Fibroblast of mammary gland (primary cell): ENCODE data around the gene PALD1.
A peak's percentile ranks its signal among the peaks of the same experiment; 100 is the strongest.

ENCODE experiments used
- DNase-seq: peaks from one replicate; pipeline ENCODE4 v3.0.0-alpha.2; 2010; ENCODE audit warnings: low read depth
- H3K4me3 ChIP-seq: 2 replicates; pipeline ENCODE4 v1.5.1; 2011; ENCODE audit warnings: low read depth, mild to moderate bottlenecking, low read length, moderate library complexity; ENCODE audit not compliant: control insufficient read depth
- CTCF ChIP-seq: conservative IDR thresholded peaks from 2 replicates; pipeline ENCODE4 v1.5.1; 2011; ENCODE audit warnings: low read depth, low read length, inconsistent platforms; ENCODE audit not compliant: control insufficient read depth, insufficient read depth

PALD1 gene

GRCh38 chr10:70541736-70542564 is 63.4 kb downstream of the PALD1 start:
- no peak for DNase-seq
- no peak overlapping the region for H3K4me3 ChIP-seq
- TF ChIP-seq CTCF, result no peak

GRCh38 chr10:70542565-70542938 is 64.0 kb downstream of the PALD1 start:
- no peak for DNase-seq
- no peak overlapping the region for H3K4me3 ChIP-seq
- peak; percentile 7 for TF ChIP-seq CTCF

- DNase-seq, result no peak
- TF ChIP-seq CTCF, result no peak
- H3K4me3 ChIP-seq, result no peak overlapping the region
Observed at GRCh38 chr10:70543911-70544310, 65.3 kb downstream of the PALD1 start.

- no peak overlapping the region for H3K4me3 ChIP-seq
- no peak for DNase-seq
- TF ChIP-seq CTCF, result no peak
Observed at GRCh38 chr10:70544431-70545340, 66.1 kb downstream of the PALD1 start.

GRCh38 chr10:70546584-70546983 is 68.0 kb downstream of the PALD1 start:
- H3K4me3 ChIP-seq, result no peak overlapping the region
- no peak for TF ChIP-seq CTCF
- no peak for DNase-seq

- H3K4me3 ChIP-seq, result no peak overlapping the region
- TF ChIP-seq CTCF, result no peak
- no peak for DNase-seq
Observed at GRCh38 chr10:70549351-70549961, 70.9 kb downstream of the PALD1 start.
